EH (cell line): ENCODE measurements around the gene COL2A1.

Experiments used
- DNase-seq: peaks from one replicate; pipeline ENCODE4 v3.0.0-alpha.2; 2015; ENCODE audit warnings: low read depth

Gene COL2A1

DNA sequence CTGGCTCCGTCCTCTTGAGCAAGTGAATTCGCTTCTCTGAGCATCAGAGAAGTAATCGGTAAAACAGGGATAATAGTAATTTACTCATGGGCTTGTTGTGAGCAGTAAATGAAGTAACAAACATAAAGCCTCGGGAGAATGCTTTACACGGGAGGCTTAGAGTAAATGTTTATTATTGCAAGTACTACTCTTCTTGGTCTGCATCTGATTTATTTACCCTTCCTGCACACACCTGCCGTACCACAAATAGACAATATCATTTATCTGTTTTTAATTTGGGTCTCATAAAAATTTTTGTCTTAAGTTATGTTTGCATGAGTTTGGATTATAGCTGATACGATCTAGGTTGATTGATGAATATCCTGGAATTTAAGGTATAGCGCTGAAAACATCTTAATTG, 7.8 kb upstream of the COL2A1 start:
- no peak for DNase-seq

DNA sequence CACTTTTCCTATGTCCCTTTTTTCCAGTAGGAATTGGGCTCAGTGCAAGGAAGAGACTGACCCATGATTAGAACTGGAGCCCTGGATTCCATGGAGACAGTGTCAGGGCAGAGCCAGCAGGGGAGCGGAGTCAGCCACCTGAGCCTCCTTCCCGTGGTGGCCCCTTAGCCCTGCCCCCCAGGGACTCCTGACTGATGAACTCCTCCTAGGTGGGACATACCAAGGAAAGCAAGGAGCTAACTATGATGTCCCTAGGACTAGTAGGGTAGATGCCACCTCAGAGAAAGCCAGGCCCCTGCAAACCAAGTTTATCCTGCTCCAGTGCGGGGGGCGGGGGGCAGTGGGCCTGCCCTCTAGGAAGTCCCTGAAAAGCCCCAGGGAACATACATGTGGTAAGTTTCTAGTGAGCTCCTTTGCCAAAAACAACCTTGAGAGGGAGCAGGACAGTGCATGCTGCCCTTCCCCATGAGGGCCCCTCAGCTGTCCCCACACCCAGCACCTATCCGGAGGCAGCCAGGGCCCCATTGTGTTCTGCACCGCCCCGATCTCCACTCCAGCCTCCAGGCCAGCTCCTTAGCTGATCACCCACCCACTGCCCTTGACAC, 6.2 kb upstream of the COL2A1 start:
- no peak for DNase-seq

DNA sequence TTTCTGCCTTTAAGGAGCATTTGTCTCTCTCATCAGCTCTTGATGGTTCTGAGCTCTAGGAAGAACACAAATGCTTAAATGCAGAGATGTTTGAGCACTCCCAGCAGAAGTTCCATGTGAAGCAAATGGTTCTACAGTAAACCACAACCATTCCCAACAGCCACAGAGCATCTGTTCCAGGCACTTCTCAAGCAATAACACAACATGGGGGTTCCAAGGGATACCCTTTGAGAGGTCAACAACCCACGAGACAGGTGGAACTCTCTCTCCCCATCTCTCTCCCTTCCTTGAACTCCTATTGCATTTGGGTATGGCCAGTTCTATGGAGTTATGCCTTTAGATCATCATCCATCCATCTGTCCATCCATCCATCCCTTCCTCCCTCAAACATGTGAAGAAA, 5.2 kb upstream of the COL2A1 start:
- DNase-seq, result no peak

DNA sequence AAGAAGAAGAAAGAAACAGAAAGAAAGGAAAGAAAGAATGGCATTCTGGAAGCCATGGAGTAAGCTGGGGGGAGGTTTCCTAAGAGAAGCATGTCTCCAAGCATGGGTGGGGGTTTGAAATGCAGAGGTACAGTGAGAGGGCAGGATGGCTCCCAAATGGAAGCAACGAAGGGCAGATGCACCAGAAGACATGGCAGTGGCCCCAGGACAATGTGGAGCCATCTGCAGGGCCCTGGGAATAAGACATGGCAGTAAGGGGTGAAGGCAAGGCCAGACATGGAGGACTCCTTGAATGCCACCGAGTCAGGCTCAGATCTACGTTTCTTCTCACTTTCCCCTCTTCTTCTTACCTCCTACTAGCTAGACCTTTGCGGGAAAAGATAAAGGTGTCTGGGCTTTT, 4.7 kb upstream of the COL2A1 start:
- DNase-seq, result no peak

DNA sequence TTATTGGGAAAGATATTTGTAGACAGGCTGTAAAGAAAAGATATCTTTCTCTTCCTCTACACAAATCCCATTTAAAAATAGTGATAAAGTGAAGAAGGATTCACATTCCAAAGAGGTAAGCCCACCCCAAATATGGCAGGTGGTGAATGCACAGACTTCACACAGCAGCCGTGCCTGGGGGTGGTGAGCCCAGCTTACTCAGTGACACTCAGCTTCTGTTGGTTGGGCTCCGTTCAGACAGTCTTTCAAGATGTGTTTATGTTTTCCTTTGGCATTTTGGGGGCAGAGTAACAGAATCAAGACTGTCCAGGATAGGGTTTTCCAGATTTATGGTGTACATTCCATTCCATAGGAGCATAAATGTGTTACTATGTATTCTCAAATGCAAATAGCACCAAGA, 4.1 kb upstream of the COL2A1 start:
- no peak for DNase-seq

DNA sequence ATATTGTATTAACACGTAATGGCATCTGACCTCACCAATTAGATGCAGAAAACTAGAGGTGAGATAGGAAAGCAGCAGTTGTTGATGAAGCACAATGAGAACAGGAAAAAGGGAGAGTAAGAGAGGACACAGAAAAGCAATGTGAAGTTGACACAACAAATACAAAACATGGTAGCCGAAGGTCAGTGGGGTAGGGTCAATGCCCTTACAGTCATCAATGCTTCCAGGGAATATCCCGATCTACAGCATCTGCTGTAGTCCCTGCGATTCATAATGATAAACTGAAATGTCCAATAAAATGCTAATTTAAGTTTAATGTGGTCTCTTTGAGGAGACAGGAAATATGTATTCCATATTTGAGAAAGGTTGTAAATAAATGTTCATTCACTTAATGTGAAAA, 2.9 kb upstream of the COL2A1 start:
- no peak for DNase-seq

DNA sequence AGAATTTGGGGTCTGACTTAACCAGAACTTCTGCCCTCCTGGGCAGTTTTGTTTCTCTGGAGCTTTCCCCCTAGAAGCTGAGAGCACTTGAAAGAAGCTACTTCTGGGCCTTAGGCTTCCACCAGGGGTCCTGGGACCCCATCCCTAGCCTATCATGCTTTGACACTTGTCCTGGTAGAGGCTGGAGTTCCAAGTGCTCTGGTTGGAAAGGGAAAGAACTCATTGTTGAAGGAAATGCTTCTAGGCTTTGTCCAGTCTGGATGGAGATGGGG, 1.4 kb upstream of the COL2A1 start:
- no peak for DNase-seq

DNA sequence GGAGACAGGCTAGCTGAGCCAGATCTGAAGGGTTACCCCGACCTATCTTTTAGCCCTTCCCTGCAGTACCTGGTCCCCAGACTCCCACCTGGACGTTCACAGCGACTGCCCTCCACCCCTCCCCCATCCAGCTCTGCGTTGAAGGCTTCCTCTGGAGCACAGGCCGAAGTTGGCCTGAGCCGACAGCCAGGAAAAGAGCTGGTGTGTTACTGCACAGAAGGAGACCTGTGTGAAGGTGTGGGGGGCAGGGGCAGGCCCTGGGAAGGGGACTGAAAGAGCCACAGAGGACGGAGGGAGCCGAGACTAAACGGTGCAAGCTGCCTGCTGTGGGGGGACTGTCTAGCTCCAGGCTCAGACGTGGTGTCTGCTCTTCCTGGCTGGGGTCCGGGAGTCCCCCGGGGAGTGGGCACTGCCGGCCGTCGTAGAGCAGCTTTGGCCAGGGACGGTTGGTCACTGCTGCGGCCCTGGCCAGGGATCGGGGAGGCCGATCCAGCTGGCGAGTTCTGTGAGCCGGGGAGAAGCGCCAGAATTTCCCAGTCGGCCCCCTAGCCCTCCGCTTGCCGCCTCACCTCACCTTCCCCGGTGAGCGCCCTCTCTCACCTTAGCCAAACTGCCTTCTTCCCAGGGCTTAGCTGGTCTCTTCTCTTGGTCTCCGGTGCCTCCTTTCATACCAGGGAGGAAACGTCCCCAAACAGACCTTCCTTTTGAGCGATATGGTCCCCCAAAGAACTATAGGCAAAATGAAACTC, 899 bp upstream of the COL2A1 start:
- DNase-seq, result no peak

DNA sequence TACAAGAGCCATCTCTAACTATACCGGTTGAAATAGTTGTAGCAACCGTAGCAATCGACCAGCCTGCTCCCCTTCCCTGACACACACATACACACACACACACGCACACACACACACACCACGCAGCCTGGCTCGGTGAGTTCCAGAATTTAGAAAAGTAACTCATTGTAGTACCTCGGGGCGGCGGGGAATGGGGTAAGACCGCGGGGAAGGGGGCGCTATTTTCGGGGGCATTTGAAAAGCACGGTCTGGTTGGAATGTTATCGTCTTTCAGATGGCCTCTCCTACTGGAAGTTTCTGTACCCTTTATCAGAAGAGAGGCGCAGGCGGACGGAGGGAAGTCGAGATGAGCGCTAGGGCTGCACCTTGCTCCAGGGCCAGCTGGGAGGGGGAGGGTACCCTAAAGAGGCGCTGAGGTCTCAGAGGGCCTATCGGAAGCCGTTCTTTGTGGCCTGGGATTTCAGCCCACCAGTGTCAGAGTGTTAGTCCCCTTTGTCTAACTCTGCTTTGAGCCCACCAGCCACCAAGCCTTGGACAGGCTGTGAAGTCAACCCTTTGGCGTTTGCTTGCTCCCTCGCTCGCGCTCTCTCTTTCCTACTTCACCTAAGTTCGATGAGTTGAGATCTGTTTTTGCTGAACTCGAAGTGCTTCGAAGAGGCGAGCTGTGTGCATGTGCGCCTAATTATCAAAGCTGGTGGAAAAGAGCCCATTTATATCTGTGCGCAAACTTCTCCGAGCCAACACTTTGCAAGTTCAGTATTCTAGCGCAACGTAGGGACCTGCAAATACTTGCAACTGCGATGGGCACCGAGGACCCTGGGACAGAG, 837 bp downstream of the COL2A1 start:
- DNase-seq, result no peak

DNA sequence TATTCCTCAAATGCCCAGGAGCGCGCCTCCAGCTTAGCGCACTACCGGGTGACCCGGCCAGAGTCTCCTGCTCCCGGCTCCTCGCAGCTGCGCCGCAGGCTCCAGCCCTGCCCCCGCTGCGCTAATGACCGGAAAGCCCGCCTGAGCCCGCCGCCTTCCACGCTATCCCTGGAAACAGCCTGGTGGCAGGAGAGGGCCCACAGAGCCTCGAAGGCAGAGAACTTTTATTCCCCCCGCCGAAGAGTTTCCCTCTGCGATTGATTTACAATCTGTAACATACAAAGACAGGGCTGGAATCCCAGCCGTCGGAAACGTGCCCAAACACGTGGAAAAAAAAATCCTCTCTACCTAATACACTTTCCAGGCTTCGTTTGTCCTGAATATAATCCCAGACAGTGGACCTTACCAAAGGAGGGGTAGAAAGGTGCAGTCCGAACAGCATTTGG, 1.5 kb downstream of the COL2A1 start:
- peak; percentile 48 for DNase-seq

DNA sequence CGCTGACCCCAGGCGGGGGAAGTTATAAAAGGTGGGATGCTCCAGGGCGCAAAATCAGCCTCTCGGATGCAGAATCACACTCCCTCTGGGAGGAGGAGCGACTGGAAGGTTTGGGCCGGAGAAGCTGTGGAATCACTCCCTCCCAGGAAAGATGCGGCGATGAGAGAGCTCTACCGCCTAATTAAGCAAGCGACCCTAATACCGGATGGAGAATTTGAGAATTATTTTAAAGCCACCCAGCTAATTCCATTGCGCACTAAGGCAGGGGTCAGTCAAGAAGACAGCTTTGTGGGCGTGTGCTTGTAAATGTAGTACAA, 1.9 kb downstream of the COL2A1 start:
- no peak for DNase-seq

DNA sequence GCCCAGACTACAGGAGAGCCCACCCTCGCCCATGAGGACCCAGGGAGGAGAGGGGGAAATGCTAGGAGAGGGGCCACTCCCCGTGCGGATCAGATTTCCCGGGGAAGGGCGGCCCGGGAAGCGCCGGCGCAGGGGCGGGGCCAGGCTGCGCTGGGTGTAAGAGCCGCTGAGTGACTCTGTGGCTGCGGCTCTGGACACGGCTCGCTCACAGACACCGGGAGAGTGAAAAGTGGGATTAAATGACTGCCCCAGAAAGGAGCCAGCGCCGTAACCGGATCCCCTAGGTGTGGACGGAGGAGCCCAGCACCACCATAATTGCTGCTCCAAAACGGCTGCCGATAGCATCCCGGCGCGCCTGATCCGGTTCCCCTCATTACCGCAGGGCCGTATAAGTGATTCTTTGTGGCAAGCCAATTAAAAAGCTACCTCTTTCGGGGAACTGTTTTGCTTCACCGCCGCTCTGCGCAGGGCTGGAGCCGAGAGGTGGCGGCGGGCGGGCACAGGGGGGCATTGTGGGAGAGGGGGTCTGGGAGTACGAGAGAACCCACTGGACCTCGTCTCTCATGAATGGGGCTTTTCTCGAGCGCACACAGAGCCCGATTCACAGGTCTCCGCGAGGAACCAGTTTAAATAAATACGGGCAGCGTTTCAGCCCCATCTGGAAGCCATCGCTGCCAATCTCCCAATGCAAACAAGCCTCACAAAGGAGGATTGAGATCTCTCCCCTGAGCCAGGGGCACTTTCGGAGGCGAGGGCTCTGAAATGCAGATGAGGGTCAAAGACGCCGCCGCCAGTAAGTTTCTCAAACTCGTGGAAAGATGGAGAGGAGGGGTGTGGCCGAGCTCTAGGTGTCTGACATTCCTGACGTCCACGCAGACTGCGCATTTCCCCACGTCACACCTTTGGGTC, 2.5 kb downstream of the COL2A1 start:
- peak; percentile 61 for DNase-seq

DNA sequence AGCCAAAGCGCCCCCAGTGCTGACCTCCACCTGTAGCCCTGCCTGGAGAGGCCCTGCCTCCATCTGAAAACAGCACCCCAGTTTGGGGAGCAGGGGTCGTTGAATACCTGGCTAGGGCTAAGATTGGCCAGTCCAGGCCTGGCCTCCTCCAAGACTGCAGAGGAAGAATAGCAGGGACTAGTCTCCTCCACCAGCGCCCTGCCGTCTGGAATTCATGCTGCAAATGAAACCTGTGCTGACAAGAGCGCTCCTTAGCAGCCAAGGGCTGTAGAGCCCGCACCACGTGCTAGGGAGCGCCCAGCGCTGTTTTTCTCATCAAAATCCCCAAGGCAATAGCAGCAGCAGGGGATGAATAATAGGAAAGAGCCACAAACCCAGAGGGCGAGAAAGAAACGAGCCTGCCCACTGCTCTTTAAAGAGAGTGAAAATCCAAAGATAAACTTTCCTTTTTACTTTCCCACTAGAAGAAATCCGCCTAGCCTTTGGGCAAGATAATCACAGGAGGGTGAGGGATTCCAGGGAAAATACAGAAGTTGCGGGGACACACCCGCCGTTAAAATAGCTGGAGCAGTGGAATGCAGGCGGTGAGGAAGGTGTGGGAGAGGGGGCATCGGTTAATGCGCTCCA, 3.3 kb downstream of the COL2A1 start:
- DNase-seq, result peak; percentile 75

DNA sequence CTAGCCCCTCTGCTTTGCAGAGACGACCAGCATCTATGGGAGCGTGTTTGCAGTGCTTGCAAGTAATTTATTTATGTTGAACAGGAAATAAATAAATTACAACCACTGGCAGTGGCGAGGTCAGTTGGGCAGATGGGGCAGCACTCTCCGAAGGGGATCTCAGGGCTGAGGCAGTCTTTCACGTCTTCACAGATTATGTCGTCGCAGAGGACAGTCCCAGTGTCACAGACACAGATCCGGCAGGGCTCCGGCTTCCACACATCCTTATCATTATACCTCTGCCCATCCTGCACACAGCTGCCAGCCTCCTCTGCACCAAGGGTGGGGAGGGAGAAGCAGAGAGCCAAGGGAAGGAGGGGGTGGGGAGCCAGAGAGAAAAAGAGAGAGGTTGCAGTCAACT, 4.5 kb downstream of the COL2A1 start:
- no peak for DNase-seq

DNA sequence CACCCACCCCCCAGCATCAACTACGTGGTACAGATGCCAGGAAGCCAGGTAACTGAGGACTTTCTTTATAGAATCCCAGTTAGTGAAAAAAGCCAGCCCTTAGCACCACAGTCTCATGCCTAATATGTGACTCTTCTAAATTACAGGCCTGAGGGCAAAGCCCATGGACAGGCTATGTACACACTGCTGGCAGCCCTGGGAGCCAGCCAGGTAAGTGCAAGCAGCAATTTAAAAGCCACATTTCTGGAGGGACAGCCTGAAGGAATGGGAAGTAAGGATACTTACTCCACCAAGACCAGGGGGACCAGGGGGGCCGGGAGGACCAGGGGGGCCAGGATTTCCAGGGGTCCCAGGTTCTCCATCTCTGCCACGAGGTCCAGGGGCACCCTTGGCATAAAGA, 7.0 kb downstream of the COL2A1 start:
- DNase-seq, result no peak

DNA sequence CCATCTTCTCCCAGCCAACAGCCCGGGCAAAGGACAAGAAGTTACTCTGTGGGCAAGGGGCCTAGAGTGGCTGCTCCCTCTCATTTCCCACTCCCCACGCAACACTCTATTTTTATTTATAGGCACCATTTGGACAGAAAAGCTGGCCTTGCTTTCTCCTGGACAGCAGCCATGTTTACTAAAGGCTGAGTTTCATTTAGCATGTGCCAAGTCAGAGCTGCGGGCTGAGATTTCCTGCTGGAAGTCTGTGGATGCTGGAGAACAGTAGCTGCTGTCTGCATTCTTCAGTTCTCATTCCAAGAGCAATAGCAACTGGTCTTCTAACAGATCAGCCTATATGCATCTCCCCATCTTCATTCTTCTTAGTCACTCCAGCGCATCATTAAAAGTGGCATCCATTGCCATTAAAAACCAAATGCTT, 8.3 kb downstream of the COL2A1 start:
- peak; percentile 90 for DNase-seq

DNA sequence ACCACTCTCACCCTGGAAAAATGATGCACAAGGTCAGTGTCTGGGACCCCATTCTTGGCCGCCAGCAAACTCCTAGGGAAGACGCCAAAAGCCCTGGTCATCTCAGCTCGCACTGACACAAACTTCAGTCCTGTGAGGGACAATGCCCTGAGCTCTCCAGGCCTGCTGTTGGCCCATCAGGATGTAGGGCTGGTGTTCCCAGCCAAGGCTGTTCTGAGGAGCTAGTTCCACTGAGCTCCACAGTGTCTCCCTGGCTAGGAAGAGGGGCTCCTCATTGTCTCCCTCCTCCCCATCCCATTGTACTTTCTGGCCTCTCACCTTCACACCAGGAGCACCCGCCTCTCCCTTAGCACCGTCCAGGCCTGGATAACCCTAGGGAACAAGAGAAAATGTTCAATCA, 10.8 kb downstream of the COL2A1 start:
- no peak for DNase-seq

DNA sequence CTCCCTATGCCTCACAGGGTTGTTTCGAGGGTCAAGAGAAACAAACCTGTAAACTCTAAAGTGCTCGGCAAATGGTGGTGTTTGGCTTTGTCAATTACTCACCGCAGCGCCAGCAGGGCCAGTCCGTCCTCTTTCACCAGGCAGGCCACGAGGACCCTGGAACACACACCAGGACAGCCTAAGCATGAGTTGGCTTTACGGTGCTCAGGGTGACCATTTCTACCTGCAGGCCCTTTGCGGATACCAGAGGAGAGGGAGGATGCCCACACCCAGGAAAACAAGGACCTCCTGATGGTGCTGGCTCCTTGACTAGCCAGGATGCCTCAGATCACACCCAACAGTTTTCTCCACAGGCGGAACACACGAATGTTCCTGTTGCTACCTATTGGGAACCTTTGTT, 11.5 kb downstream of the COL2A1 start:
- no peak for DNase-seq

DNA sequence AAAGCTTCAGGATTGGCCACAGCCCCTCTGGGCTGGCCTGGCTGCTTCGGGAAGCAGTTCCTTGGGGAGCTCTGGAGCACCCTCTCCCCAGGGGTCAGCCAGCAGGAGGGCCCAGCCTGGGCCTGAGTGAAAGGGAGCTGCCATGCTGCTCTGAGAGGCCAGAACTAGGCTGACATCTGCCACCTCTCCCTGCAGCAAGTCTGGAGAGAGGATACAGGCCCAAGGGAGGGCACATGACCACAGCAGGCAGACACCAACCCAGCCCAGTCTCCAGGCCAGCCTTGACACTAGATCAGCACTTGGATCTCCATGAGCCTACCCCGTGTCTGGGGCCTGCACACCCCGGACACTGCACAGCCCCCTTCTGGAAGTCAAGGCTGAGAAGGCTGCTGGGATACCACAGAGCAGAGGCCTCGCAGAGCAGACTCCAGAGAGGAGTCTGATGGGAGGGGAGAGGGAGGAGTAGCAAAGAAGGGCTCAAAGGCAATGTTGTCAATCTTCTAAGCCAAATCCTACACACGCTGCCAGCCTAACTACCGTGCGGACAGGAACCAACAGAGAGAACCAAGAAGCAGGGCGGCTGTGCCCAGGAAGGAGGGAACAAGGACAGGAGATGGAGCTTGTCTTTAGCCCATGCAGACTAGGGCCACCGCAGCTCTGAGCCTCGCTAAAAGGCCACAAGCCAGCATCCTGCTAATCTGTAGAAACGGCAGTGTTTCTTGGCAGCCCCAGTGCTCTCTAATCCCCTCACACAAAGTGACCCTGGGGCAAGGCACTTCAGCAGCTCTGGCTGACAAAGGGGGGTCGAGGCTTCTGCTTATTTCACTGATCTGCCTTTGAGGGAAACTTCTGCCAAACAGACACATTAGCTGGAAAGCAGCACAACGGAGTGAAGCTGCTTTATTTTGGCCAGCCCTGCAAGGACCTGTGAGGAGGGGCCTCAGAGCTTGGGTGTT, 12.9 kb downstream of the COL2A1 start:
- no peak for DNase-seq

DNA sequence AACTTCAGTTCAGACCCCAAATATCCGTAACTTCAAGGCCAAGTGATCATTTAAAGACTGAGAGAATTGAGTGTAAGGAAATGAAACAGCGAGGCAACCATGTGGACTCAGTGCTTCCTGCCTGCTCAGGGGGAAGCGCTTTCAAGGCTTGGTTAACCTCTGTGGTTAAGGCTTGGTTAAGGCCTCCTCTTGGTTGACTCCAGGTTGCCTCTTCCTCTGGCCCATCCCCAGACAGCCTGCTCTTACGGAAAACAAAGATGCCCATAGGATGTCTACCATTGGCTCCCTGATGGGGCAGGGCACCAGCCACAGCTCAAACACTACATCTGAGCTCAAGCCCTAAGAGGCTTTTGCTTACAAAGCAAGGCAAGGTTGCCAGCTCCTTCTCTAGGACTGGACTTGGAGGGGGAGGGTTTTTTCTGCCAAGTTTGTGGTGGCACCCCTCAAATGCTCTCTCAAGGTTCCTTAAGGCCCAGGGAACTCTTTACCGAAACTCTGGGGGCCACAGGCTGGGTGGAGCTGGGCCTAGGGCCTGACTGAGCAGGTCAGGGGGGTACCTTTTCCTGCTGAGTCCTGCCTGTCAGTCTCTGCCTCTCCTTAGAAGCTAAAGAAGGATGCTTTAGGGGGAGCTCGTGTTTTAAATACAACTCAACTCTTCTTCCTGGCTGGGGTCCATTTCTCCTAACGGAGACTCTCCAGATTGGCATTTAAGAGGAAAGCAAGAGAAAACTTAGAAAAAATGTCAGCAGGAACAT, 13.7 kb downstream of the COL2A1 start:
- peak; percentile 25 for DNase-seq
